Measurements from ENCODE around the gene HS6ST3.
"Not testable (repeated sequence)": the region's sequence is repeated elsewhere in the genome, so short reads cannot be mapped to it uniquely, and the experiment has no call there.

DNA sequence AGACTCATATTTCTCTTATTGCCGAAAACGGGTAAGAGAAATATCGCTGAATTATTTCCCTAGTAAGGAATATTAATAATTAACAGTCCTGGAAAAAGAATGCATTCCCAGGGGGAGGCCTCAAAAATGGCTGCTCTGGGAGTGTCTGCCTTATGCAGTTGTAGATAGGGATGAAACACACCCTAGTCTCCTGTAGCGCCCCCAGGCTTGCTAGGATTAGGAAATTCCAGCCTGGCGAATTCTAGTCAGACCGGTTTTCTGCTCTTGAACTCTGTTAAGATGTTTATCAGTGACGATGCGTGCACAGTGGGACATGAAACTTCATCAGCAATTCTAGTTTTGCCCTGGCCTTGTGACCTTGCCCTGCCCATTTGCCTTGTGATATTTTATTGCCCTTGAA lies 18.2 kb downstream of the HS6ST3 start:
- TF ChIP-seq POLR2A, CTCF (IDR thresholded peaks at IDR 0.05): not testable (repeated sequence)
